GM23338 (cell line): ENCODE measurements around the gene EXOSC7. TPM values are rescaled to one million over a fixed set of nuclear protein-coding genes. Genes with fewer than 3 reads are reported as not detected.

Experiments
- ATAC-seq: fragments of 200-7000 bp; cut with Tn5 transposase; 3 replicates; pipeline ENCODE4 v1.9.1; 2020
- DNase-seq: peaks from one replicate; pipeline ENCODE4 v3.0.0-alpha.2; 2015; ENCODE audit warnings: low spot score
- H2AFZ ChIP-seq: fragments of 200-600 bp; sonication (generic); 2 replicates; pipeline ENCODE4 v1.8.0; 2016; ENCODE audit warnings: antibody characterized with exemption, mild to moderate bottlenecking, moderate library complexity
- H3F3A ChIP-seq: fragments of 200-600 bp; sonication (generic); replicated peaks from 2 replicates; pipeline ENCODE4 v1.8.0; 2017; ENCODE audit warnings: antibody characterized with exemption, mixed run types, low read depth
- H3K27ac ChIP-seq: fragments of 200-600 bp; sonication (generic); 2 replicates; pipeline ENCODE4 v1.6.1; 2016; ENCODE audit warnings: low read depth
- H3K27me3 ChIP-seq: fragments of 200-600 bp; sonication (generic); 2 replicates; pipeline ENCODE4 v1.8.0; 2016; ENCODE audit warnings: mild to moderate bottlenecking, mixed run types, moderate library complexity; ENCODE audit not compliant: insufficient read depth
- H3K36me3 ChIP-seq: fragments of 200-600 bp; sonication (generic); 2 replicates; pipeline ENCODE4 v1.8.0; 2016; ENCODE audit warnings: mild to moderate bottlenecking; ENCODE audit not compliant: insufficient read depth
- H3K4me1 ChIP-seq: fragments of 200-600 bp; sonication (generic); 2 replicates; pipeline ENCODE4 v1.8.0; 2016; ENCODE audit warnings: mild to moderate bottlenecking, moderate library complexity; ENCODE audit not compliant: insufficient read depth
- H3K4me2 ChIP-seq: fragments of 200-600 bp; sonication (generic); 2 replicates; pipeline ENCODE4 v1.7.1; 2017; ENCODE audit warnings: mixed run types
- H3K4me3 ChIP-seq: fragments of 200-600 bp; sonication (generic); 2 replicates; pipeline ENCODE4 v1.6.1; 2016; ENCODE audit warnings: mixed run types
- H3K79me2 ChIP-seq: fragments of 200-600 bp; sonication (generic); replicated peaks from 2 replicates; pipeline ENCODE4 v1.8.0; 2017; ENCODE audit warnings: mild to moderate bottlenecking; ENCODE audit not compliant: insufficient read depth
- H3K9me2 ChIP-seq: fragments of 200-600 bp; sonication (generic); 2 replicates; pipeline ENCODE4 v1.8.0; 2017; ENCODE audit not compliant: insufficient read depth
- H4K20me1 ChIP-seq: fragments of 200-600 bp; sonication (generic); replicated peaks from 2 replicates; pipeline ENCODE4 v1.8.0; 2017; ENCODE audit warnings: mild to moderate bottlenecking; ENCODE audit not compliant: insufficient read depth
- H3K27ac Mint-ChIP-seq: 2 replicates; pipeline ENCODE4 v1.8.0; 2020; ENCODE audit warnings: inconsistent platforms, mild to moderate bottlenecking, moderate library complexity, mixed read lengths
- H3K27me3 Mint-ChIP-seq: 3 replicates; pipeline ENCODE4 v1.8.0; 2022; ENCODE audit warnings: low read depth, mild to moderate bottlenecking, moderate library complexity, mixed read lengths, inconsistent platforms; ENCODE audit not compliant: insufficient read depth, poor library complexity
- H3K36me3 Mint-ChIP-seq: 3 replicates; pipeline ENCODE4 v1.8.0; 2021; ENCODE audit warnings: low read depth, mild to moderate bottlenecking, inconsistent platforms, moderate library complexity, mixed read lengths
- H3K4me1 Mint-ChIP-seq: 3 replicates; pipeline ENCODE4 v1.8.0; 2020; ENCODE audit warnings: mild to moderate bottlenecking, inconsistent platforms, mixed read lengths
- H3K4me3 Mint-ChIP-seq: 3 replicates; pipeline ENCODE4 v1.8.0; 2021; ENCODE audit warnings: moderate library complexity, mild to moderate bottlenecking, inconsistent platforms, mixed read lengths
- H3K9me3 Mint-ChIP-seq: 3 replicates; pipeline ENCODE4 v1.8.0; 2020; ENCODE audit warnings: moderate library complexity, mild to moderate bottlenecking, inconsistent platforms, mixed read lengths
- CREB1 ChIP-seq: fragments of 250-450 bp; sonication (Bioruptor Pico); IDR thresholded peaks from 2 replicates; pipeline ENCODE4 v1.5.0; 2020; ENCODE audit warnings: low read depth, mild to moderate bottlenecking, moderate library complexity
- EZH2 ChIP-seq: fragments of 200-600 bp; sonication (generic); IDR thresholded peaks from one replicate; pipeline ENCODE4 v1.8.0; 2017; ENCODE audit warnings: antibody characterized with exemption, mild to moderate bottlenecking, low read depth; ENCODE audit not compliant: unreplicated experiment
- EZH2phosphoT487 ChIP-seq: fragments of 200-600 bp; sonication (generic); IDR thresholded peaks from one replicate; pipeline ENCODE4 v1.8.1; 2018; ENCODE audit warnings: antibody characterized with exemption; ENCODE audit not compliant: unreplicated experiment
- JUNB ChIP-seq: IDR thresholded peaks from one replicate; pipeline ENCODE4 v1.6.1; 2016; ENCODE audit warnings: antibody characterized with exemption; ENCODE audit not compliant: unreplicated experiment
- NANOG ChIP-seq: IDR thresholded peaks from 2 replicates; pipeline ENCODE4 v1.6.1; 2016; ENCODE audit warnings: antibody characterized with exemption, borderline replicate concordance
- POLR2AphosphoS5 ChIP-seq: IDR thresholded peaks from 2 replicates; pipeline ENCODE4 v1.6.1; 2016; ENCODE audit warnings: antibody characterized with exemption, low read depth
- STAT1 ChIP-seq: IDR thresholded peaks from one replicate; pipeline ENCODE4 v1.6.1; 2016; ENCODE audit warnings: antibody characterized with exemption; ENCODE audit not compliant: unreplicated experiment
- ZNF114 ChIP-seq: fragments of 250-450 bp; sonication (Bioruptor Pico); IDR thresholded peaks from 2 replicates; pipeline ENCODE4 v1.5.0; 2020; ENCODE audit warnings: mild to moderate bottlenecking, moderate library complexity
- ZNF331 ChIP-seq: fragments of 250-450 bp; sonication (Bioruptor Pico); IDR thresholded peaks from 2 replicates; pipeline ENCODE4 v1.5.0; 2020; ENCODE audit warnings: low read depth, mild to moderate bottlenecking, moderate library complexity
- polyA plus RNA-seq: library from polyadenylated mRNA; unstranded; fragments of >200 nt; fragmentation: Nextera tagmentation; extraction: Ambion mirVana; gene quantifications from 2 replicates; pipeline ENCODE4 v1.2.1, GENCODE V29; 2016
- total RNA-seq: library from RNA; depleted of rRNA; stranded (reverse); fragments of >200 nt; shearing (Covaris generic); gene quantifications from 2 replicates; pipeline ENCODE4 v1.2.3, GENCODE V29; 2014
- TF ChIP-seq, protein P1 (sequence below): fragments of 250-450 bp; sonication (Bioruptor Pico); IDR thresholded peaks from 2 replicates; pipeline ENCODE4 v1.5.0; 2020; ENCODE audit warnings: mild to moderate bottlenecking, moderate library complexity
- TF ChIP-seq, protein P2 (sequence below): IDR thresholded peaks from one replicate; pipeline ENCODE4 v1.6.1; 2018; ENCODE audit warnings: antibody characterized with exemption; ENCODE audit not compliant: unreplicated experiment
- TF ChIP-seq, protein P3 (sequence below): IDR thresholded peaks from 2 replicates; pipeline ENCODE4 v1.6.1; 2016; ENCODE audit warnings: antibody characterized with exemption
- TF ChIP-seq, protein P4 (sequence below), 2 experiments: fragments of 200-600 bp in 1 of 2; sonication (generic) in 1 of 2; conservative IDR thresholded peaks; 2 replicates each; pipeline versions ENCODE4 v1.5.1 to v1.6.1; 2016 to 2017; ENCODE audit warnings: antibody characterized with exemption in 2 of 2, low read depth in 2 of 2, mild to moderate bottlenecking in 2 of 2, moderate library complexity in 1 of 2

EXOSC7 gene
- total and polyA plus RNA-seq, 2 experiments from 2014 or later: 84.8 to 120 TPM

DNA sequence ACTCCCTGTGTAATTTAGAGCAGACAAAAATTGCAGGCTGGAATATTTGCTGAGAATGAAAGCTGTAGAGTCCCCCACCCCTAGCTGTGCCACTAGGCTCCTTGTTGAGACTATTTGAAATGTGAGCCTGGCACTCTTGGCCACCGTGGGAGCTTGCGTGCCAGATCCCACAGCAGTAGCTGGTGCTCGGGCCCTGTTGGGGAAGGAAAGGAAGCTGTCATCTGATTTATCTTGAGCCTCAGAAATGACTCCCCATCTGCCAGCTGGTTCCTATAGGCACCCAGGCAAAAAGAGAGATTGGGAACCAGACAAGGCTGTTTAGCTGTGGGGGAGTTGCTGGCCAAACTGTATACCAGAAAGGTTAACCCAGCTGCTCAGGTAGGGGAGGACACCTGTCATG lies 26.7 kb downstream of the EXOSC7 start:
- Histone ChIP-seq H3K4me3 (no peak overlapping the region), H3K79me2 (no peaks in the 10 kb centered on the region; the same call in 1 of the 2 replicates), H2AFZ (no peak overlapping the region), H4K20me1 (peaks cover 6% of the 10 kb centered on the region), H3K27ac (no peak overlapping the region), H3K4me1 (no peaks in the 10 kb centered on the region), H3F3A (no peaks in the 10 kb centered on the region), H3K4me2 (no peak overlapping the region), H3K27me3 (no peaks in the 10 kb centered on the region), H3K36me3 (peaks cover 60% of the 10 kb centered on the region), H3K9me2 (no peaks in the 10 kb centered on the region)
- DNase-seq: no peak
- no peak overlapping the region for H3K4me3 Mint-ChIP-seq
- H3K9me3 Mint-ChIP-seq: peaks cover 10% of the 10 kb centered on the region
- no peak for ATAC-seq
- no peaks in the 10 kb centered on the region for H3K27me3 Mint-ChIP-seq
- H3K27ac Mint-ChIP-seq: no peak overlapping the region
- no peaks in the 10 kb centered on the region for H3K4me1 Mint-ChIP-seq
- TF ChIP-seq EZH2phosphoT487: no peak
- TF ChIP-seq, protein P1, sequence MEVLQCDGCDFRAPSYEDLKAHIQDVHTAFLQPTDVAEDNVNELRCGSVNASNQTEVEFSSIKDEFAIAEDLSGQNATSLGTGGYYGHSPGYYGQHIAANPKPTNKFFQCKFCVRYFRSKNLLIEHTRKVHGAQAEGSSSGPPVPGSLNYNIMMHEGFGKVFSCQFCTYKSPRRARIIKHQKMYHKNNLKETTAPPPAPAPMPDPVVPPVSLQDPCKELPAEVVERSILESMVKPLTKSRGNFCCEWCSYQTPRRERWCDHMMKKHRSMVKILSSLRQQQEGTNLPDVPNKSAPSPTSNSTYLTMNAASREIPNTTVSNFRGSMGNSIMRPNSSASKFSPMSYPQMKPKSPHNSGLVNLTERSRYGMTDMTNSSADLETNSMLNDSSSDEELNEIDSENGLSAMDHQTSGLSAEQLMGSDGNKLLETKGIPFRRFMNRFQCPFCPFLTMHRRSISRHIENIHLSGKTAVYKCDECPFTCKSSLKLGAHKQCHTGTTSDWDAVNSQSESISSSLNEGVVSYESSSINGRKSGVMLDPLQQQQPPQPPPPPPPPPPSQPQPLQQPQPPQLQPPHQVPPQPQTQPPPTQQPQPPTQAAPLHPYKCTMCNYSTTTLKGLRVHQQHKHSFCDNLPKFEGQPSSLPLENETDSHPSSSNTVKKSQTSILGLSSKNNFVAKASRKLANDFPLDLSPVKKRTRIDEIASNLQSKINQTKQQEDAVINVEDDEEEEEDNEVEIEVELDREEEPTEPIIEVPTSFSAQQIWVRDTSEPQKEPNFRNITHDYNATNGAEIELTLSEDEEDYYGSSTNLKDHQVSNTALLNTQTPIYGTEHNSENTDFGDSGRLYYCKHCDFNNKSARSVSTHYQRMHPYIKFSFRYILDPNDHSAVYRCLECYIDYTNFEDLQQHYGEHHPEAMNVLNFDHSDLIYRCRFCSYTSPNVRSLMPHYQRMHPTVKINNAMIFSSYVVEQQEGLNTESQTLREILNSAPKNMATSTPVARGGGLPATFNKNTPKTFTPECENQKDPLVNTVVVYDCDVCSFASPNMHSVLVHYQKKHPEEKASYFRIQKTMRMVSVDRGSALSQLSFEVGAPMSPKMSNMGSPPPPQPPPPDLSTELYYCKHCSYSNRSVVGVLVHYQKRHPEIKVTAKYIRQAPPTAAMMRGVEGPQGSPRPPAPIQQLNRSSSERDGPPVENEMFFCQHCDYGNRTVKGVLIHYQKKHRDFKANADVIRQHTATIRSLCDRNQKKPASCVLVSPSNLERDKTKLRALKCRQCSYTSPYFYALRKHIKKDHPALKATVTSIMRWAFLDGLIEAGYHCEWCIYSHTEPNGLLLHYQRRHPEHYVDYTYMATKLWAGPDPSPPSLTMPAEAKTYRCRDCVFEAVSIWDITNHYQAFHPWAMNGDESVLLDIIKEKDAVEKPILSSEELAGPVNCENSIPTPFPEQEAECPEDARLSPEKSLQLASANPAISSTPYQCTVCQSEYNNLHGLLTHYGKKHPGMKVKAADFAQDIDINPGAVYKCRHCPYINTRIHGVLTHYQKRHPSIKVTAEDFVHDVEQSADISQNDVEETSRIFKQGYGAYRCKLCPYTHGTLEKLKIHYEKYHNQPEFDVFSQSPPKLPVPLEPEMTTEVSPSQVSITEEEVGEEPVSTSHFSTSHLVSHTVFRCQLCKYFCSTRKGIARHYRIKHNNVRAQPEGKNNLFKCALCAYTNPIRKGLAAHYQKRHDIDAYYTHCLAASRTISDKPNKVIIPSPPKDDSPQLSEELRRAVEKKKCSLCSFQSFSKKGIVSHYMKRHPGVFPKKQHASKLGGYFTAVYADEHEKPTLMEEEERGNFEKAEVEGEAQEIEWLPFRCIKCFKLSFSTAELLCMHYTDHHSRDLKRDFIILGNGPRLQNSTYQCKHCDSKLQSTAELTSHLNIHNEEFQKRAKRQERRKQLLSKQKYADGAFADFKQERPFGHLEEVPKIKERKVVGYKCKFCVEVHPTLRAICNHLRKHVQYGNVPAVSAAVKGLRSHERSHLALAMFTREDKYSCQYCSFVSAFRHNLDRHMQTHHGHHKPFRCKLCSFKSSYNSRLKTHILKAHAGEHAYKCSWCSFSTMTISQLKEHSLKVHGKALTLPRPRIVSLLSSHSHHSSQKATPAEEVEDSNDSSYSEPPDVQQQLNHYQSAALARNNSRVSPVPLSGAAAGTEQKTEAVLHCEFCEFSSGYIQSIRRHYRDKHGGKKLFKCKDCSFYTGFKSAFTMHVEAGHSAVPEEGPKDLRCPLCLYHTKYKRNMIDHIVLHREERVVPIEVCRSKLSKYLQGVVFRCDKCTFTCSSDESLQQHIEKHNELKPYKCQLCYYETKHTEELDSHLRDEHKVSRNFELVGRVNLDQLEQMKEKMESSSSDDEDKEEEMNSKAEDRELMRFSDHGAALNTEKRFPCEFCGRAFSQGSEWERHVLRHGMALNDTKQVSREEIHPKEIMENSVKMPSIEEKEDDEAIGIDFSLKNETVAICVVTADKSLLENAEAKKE: no peak
- TF ChIP-seq STAT1: no peak
- TF ChIP-seq, protein P2, sequence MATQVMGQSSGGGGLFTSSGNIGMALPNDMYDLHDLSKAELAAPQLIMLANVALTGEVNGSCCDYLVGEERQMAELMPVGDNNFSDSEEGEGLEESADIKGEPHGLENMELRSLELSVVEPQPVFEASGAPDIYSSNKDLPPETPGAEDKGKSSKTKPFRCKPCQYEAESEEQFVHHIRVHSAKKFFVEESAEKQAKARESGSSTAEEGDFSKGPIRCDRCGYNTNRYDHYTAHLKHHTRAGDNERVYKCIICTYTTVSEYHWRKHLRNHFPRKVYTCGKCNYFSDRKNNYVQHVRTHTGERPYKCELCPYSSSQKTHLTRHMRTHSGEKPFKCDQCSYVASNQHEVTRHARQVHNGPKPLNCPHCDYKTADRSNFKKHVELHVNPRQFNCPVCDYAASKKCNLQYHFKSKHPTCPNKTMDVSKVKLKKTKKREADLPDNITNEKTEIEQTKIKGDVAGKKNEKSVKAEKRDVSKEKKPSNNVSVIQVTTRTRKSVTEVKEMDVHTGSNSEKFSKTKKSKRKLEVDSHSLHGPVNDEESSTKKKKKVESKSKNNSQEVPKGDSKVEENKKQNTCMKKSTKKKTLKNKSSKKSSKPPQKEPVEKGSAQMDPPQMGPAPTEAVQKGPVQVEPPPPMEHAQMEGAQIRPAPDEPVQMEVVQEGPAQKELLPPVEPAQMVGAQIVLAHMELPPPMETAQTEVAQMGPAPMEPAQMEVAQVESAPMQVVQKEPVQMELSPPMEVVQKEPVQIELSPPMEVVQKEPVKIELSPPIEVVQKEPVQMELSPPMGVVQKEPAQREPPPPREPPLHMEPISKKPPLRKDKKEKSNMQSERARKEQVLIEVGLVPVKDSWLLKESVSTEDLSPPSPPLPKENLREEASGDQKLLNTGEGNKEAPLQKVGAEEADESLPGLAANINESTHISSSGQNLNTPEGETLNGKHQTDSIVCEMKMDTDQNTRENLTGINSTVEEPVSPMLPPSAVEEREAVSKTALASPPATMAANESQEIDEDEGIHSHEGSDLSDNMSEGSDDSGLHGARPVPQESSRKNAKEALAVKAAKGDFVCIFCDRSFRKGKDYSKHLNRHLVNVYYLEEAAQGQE: no peak
- no peak for TF ChIP-seq ZNF331 (CRISPR knock-in tag)
- TF ChIP-seq EZH2: no peak
- no peak for TF ChIP-seq JUNB
- TF ChIP-seq, protein P3, sequence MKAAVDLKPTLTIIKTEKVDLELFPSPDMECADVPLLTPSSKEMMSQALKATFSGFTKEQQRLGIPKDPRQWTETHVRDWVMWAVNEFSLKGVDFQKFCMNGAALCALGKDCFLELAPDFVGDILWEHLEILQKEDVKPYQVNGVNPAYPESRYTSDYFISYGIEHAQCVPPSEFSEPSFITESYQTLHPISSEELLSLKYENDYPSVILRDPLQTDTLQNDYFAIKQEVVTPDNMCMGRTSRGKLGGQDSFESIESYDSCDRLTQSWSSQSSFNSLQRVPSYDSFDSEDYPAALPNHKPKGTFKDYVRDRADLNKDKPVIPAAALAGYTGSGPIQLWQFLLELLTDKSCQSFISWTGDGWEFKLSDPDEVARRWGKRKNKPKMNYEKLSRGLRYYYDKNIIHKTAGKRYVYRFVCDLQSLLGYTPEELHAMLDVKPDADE: no peak
- no peak for TF ChIP-seq ZNF114 (CRISPR knock-in tag)
- no peak for TF ChIP-seq CREB1 (CRISPR knock-in tag)
- TF ChIP-seq NANOG: no peak
- TF ChIP-seq POLR2AphosphoS5: no peak
- TF ChIP-seq, protein P4, sequence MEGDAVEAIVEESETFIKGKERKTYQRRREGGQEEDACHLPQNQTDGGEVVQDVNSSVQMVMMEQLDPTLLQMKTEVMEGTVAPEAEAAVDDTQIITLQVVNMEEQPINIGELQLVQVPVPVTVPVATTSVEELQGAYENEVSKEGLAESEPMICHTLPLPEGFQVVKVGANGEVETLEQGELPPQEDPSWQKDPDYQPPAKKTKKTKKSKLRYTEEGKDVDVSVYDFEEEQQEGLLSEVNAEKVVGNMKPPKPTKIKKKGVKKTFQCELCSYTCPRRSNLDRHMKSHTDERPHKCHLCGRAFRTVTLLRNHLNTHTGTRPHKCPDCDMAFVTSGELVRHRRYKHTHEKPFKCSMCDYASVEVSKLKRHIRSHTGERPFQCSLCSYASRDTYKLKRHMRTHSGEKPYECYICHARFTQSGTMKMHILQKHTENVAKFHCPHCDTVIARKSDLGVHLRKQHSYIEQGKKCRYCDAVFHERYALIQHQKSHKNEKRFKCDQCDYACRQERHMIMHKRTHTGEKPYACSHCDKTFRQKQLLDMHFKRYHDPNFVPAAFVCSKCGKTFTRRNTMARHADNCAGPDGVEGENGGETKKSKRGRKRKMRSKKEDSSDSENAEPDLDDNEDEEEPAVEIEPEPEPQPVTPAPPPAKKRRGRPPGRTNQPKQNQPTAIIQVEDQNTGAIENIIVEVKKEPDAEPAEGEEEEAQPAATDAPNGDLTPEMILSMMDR (conservative IDR thresholded peaks at IDR 0.05; ENCODE audit: low read depth in 2 of 2): no peak
- H3K36me3 Mint-ChIP-seq: peaks cover 88% of the 10 kb centered on the region
